GM21526 (cell line): ENCODE measurements around the gene SOX15.

Source experiments
- ATAC-seq: cut with Tn5 transposase; IDR thresholded peaks from one replicate; pipeline ENCODE4 v1.9.1; 2021; ENCODE audit warnings: moderate library complexity; ENCODE audit not compliant: unreplicated experiment, low FRiP score

SOX15 gene

DNA sequence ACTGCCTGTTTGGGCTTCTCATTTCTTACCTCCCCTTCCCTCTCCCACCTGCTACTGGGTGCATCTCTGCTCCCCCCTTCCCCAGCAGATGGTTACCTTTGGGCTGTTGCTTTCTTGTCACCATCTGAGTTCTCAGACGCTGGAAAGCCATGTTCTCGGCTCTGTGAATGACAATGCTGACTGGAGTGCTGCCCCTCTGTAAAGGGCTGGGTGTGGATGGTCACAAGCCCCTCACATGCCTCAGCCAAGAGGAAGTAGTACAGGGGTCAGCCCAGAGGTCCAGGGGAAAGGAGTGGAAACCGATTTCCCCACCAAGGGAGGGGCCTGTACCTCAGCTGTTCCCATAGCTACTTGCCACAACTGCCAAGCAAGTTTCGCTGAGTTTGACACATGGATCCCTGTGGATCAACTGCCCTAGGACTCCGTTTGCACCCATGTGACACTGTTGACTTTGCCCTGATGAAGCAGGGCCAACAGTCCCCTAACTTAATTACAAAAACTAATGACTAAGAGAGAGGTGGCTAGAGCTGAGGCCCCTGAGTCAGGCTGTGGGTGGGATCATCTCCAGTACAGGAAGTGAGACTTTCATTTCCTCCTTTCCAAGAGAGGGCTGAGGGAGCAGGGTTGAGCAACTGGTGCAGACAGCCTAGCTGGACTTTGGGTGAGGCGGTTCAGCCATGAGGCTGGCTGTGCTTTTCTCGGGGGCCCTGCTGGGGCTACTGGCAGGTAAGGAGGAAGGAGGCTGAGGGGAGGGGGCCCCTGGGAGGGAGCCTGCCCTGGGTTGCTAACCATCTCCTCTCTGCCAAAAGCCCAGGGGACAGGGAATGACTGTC is 10.7 kb downstream of the SOX15 start, which contains the start of gene CD68:
Gene CD68, plus strand, starts transcription at position 638 of the 833 bp plus-strand sequence. Its CDS starts 40 bp downstream, at position 678.
- no peak for ATAC-seq

DNA sequence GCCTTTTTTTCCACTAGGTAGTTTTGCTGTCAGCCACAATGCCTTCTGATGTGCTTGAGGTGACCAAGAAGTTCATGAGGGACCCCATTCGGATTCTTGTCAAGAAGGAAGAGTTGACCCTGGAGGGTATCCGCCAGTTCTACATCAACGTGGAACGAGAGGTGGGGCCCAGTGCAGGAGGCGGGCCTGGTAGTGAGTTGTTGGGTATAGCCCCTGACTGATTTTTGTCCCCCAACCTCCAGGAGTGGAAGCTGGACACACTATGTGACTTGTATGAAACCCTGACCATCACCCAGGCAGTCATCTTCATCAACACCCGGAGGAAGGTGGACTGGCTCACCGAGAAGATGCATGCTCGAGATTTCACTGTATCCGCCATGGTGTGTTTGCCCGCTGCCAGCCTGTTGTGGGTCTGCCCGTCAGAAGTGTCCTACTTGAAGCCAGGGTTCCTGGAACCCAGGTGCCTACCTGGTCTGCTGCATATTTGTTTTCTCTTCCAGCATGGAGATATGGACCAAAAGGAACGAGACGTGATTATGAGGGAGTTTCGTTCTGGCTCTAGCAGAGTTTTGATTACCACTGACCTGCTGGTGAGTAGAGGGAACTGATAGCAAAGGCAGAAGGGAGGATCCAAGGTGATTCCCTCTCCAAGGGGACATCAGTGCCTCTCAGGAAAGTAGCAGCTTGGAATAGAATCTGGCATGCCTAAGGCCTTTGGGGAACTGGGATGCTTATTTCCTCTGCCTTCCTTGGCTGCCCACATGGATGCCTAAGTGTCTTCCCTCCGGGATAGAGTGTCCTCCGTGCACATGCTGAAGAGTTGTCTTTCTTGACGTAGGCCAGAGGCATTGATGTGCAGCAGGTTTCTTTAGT is 12.3 kb downstream of the SOX15 start:
- ATAC-seq = no peak

DNA sequence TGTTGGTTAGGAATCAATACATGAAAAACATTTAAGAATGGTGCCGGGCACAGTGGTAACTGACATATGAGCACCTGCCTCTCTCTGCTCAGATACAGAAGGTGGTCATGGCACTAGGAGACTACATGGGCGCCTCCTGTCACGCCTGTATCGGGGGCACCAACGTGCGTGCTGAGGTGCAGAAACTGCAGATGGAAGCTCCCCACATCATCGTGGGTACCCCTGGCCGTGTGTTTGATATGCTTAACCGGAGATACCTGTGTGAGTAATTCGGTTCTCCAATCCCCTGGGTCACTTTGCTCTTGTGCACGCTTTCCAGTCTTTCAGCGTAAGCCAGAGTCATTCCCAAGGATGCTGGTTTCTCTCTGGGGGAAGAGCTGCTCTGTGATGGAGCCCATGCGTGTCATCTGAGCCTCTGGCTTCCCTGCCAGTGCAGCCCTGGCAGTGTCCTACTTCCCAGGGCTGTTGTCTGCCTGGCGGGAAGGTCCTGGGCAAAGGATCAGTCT is 13.4 kb downstream of the SOX15 start:
- ATAC-seq = no peak

DNA sequence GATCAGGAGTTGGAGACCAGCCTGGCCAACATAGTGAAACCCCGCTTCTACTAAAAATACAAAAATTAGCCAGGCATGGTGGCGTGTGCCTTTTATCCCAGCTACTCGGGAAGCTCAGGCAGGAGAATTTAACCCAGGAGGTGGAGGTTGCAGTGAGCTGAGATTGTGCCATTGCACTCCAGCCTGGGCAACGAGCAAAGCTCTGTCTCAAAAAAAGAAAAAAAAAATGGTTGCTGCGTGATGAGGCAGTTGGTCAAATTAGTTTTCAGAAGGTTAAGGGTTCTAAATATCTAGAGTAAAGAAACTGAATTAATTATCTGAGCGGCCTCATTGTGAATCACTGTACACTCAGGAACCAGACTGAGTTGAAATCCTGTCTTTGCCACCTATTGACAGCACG is 13.9 kb downstream of the SOX15 start:
- no peak for ATAC-seq

DNA sequence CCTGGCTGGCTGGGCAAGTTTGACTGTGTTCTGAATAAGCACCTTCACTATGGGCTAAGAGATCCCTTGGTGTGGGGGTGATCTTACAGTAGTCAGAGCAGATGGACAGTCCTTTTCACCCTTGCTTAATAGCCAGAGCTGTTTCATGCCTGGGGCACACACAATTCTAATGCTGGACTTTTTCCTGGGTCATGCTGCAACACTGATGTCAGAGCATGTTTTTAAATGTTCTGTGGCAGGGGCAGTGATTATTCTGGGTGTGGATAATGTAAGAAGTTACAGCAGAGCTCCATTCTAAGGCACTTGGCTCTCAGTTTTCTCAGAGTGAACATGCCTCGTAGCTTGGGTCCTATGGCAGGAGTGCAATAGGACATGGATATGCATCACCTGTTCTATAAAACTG is 14.4 kb downstream of the SOX15 start:
- ATAC-seq = no peak

DNA sequence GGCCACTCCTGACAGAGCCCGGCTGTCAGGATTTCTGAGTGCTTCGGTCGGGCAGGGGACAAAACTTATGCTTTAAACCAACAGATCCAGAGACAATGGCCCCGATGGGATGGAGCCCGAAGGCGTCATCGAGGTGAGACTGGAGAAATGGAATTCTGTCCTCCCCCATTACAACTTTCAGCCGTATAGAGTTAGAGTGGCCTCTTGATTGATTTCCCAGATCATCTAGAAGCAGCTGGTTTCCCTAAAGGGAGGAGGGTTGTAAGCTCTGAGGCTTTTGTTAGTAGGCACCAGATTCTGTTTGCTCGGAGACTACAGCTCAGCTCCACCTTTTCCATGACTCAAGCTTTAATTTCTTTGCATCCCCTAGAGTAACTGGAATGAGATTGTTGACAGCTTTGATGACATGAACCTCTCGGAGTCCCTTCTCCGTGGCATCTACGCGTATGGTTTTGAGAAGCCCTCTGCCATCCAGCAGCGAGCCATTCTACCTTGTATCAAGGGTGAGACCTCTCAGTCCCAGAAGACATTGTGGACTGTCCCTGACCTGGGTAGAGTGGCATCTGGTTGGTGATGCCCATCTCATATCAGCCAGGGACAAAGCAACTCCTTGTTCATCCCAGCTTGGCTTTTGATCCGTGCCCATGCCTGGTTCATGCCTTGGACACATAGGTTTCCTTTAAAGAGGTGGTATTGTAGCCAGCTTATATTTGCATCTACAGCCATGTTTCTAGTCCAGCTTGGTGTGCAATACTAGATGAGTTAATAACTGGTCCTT is 15.5 kb downstream of the SOX15 start:
- ATAC-seq = no peak

DNA sequence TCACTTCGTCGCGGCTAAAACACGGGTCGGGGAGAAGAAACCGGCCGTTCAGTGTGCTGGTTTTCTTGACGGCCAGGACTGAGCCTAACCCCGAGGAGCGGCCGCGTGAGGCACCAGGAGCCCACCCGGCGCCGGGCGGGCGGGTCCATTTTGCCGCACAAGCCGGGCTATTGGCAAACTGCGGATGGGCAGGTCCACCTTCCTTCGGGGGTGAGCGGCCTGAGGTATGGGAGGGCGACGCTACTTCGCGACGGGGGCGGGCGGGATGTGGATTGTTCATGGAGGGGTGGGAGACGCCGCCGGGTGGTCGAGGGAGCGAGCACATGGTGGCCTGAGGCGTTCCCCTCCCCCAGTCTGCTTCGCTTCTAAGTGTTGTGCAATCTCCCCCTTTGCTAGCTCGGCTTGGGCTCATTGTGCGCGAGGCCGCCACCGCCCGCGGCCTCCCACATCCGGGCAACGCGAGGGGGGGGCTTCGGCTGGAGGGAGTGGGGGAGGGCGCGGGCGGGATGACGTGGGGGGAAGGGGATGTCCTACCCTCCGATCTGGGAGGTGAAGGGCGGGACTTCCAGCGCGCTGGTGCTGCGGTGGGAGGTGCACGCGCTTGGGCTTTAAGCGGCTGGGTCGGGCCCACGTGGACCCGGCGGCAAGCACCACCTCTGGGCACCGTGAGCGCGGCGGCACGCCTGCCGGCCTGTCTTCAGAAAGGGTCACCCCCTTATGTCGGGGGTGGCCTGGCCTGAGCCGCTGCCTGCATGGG is 16.4 kb downstream of the SOX15 start:
- no peak for ATAC-seq

DNA sequence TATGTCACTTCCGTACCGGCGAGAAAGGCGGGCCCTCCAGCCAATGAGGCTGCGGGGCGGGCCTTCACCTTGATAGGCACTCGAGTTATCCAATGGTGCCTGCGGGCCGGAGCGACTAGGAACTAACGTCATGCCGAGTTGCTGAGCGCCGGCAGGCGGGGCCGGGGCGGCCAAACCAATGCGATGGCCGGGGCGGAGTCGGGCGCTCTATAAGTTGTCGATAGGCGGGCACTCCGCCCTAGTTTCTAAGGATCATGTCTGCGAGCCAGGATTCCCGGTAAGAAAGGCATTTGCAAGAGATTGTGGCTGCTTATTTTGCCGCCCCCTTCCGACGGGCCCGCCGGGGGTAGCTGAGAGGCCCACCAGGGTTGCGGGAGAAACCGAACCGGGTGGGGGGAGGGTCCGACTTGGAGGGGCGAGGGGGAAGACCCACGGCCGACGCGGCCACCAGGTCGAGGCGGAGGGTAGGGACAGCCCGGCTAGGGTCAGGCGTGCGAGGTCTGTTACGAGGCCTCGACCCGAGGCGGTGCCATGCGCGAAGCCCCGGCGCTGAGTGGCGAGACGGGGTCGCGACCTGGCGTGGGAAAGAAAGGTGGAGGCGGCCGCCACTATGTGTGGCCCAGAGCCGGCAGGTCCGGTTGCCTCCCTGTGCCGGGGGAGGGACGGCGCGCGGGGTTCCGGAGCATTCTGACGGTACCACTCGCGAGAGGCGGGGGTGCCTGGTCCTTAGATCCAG is 17.1 kb downstream of the SOX15 start:
- peak; percentile 77 for ATAC-seq

DNA sequence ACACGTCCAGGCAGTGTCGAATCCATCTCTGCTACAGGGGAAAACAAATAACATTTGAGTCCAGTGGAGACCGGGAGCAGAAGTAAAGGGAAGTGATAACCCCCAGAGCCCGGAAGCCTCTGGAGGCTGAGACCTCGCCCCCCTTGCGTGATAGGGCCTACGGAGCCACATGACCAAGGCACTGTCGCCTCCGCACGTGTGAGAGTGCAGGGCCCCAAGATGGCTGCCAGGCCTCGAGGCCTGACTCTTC is 17.6 kb downstream of the SOX15 start:
- no peak for ATAC-seq

DNA sequence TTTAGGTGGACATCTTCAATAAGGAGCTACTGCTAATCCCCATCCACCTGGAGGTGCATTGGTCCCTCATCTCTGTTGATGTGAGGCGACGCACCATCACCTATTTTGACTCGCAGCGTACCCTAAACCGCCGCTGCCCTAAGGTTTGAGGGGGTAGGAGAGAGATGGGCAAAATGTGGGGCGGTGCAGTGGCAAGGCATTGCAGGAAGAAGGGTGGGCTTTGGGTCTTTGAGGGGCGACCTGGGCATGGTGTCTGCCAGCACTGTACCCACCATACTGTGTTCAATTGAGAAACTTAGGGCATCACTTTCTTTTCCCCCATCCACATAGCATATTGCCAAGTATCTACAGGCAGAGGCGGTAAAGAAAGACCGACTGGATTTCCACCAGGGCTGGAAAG is 19.5 kb downstream of the SOX15 start:
- ATAC-seq = no peak

DNA sequence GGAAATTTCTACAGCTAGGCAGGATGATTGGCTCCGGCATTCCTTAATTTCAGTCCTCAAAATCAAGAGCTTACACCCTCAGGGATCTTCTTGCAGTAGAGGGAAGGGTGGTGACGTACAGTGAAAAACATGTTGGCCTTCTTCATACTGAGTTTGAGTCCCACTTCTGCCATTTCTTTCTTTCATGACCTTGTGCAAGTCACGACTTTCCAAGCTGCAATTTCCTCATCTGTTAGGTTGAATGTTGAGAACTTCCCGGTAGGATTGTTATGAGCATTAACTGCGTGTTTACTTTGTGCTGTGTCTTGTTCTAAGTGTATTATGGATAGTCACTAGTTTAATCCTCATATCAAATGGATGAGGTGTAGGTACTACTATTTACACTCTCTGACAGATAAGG is 20.3 kb downstream of the SOX15 start:
- no peak for ATAC-seq

DNA sequence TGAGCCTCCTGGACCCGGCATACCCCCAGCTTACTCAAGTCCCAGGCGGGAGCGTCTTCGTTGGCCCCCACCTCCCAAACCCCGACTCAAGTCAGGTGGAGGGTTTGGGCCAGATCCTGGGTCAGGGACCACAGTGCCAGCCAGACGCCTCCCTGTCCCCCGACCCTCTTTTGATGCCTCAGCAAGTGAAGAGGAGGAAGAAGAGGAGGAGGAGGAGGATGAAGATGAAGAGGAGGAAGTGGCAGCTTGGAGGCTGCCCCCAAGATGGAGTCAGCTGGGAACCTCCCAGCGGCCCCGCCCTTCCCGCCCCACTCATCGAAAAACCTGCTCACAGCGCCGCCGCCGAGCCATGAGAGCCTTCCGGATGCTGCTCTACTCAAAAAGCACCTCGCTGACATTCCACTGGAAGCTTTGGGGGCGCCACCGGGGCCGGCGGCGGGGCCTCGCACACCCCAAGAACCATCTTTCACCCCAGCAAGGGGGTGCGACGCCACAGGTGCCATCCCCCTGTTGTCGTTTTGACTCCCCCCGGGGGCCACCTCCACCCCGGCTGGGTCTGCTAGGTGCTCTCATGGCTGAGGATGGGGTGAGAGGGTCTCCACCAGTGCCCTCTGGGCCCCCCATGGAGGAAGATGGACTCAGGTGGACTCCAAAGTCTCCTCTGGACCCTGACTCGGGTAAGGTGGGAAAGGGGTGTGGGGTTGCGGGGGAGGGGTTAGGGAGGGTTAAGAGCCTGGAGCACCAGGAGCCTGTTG is 26.6 kb downstream of the SOX15 start:
- ATAC-seq = no peak

DNA sequence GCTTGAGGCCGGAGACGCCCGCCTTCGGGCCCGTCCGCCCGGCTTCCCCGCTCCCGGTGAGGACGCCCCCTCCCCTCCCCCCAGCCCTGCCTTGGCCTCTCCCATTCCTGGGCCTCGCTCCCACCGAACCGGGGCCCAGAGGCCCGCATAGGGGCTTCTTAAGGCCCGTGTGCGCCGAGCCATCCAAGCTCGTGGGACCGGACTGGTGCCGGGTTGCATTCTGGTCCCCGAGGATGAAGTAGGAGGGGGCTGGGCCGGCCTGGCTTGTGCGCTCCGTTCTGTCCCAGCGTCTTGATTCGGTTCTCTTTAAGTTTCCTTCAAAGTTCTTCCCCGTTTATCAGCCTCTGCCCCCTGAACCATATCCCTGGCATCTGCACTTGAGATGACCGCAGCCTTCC is 27.7 kb downstream of the SOX15 start:
- peak; percentile 1 for ATAC-seq

DNA sequence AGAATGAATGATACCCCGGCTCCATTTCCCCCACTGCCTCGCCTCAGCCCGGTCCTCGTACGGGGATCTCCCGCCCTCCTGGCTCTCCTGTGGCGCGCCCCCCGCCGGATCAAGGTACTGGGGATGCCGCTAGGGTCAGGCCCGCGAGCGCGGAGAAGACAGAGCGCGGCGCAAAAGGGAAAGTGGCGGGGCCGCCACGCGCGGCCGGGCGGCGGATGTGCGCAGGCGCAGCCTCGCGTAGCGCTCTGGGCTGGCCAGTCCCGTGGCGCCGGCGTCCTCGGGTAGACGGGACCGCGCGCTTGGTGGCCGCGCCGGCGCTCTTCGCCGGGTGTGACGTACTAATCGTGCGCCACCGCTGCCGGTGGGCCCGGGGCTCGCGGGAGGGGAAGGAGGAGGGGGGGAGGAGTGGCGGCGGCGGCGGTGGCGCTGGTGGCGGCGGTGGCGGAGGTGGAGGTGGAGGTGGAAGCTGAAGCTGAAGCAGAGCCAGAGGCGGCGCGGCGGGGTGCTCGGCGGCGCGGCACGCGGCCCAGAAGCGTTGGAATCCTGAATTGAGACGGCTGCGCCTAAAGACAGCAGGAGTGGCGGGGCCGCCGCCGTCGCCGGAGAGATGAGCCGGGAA is 28.2 kb downstream of the SOX15 start, which contains the start of gene SENP3:
Gene SENP3, plus strand, starts transcription at position 331 of the 619 bp plus-strand sequence. CDS start 1,158 bp downstream, outside the sequence.
- ATAC-seq = peak; percentile 45

DNA sequence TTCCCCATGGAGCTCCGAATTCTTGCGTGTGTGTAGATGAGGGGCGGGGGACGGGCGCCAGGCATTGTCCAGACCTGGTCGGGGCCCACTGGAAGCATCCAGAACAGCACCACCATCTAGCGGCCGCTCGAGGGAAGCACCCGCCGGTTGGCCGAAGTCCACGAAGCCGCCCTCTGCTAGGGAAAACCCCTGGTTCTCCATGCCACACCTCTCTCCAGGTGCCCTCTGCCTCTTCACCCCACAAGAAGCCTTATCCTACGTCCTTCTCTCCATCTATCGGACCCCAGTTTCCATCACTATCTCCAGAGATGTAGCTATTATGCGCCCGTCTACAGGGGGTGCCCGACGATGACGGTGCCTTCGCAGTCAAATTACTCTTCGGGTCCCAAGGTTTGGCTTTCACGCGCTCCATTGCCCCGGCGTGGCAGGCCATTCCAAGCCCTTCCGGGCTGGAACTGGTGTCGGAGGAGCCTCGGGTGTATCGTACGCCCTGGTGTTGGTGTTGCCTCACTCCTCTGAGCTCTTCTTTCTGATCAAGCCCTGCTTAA is 28.8 kb downstream of the SOX15 start:
- peak; percentile 50 for ATAC-seq

DNA sequence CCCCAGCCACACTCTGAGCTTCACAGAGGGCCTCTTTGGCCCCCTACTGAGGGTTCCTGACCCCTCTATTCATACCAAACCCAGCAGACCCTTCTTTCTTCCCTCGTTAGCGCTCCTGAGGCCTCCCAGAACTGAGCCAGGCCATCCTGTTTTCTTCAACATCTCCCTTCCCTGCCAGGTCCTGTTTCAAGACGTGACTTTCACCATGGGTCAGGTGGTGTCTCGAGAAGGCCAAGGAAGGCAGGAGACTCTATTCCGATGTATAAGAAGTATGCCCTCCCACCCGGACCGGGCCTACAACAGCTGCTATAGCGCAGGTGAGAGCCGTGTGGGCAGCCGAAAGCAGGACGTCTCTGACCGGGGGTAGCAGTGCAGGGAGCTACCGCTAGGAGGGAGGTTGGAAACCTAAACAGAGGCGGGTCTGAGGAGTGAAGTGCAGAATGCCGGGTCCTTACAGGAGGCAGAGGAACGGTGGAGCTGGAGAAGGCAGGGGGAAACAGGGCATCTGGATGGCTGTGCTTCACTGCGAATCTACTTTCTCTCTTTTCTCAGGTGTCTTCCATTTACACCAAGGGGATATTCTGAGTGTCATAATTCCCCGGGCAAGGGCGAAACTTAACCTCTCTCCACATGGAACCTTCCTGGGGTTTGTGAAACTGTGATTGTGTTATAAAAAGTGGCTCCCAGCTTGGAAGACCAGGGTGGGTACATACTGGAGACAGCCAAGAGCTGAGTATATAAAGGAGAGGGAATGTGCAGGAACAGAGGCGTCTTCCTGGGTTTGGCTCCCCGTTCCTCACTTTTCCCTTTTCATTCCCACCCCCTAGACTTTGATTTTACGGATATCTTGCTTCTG is 29.5 kb downstream of the SOX15 start:
- no peak for ATAC-seq
